ENCODE measurements around the gene PALMD. TPM values are rescaled to one million over a fixed set of nuclear protein-coding genes. Genes with fewer than 3 reads are reported as not detected.

PALMD gene
- total RNA-seq, 1 experiment from 2014 or later: not detected

DNA sequence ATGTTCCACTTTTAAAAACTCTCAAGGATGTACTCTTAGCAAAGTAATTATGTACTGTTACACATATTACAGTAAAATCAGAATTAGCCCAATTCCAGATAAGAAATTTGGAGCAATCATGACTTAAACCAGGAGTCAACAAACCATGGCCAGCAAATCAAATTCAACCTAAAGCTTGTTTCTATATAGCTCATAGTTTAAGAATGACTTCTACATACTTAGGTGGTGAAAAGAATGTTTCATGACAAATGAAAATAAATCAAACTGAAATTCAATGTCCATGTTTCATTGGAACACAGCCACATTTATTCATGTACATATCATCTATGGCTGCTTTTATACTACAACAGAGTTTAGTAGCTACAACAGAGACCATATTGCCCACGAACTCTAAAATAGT is 85.5 kb downstream of the PALMD start:
- Mint-ChIP-seq H3K36me3 (ENCODE audit: insufficient read depth in 1 of 3, low read depth in 3 of 3) (no peaks in the 10 kb centered on the region), H3K9me3 (no peaks in the 10 kb centered on the region), H3K4me1 (peaks cover 13 to 14% of the 10 kb centered on the region in 2 experiments), H3K27ac (no peak overlapping the region), H3K27me3 (ENCODE audit: low read depth) (no peaks in the 10 kb centered on the region), H3K4me3 (no peak overlapping the region)
- Histone ChIP-seq H2AK5ac (ENCODE audit: insufficient read length, low read length) (no peak overlapping the region), H3K79me2 (ENCODE audit: insufficient read depth, low read length) (no peaks in the 10 kb centered on the region), H3K4me2 (ENCODE audit: insufficient read depth, insufficient read length, low read length) (no peak overlapping the region), H3K23ac (ENCODE audit: insufficient read length, low read depth, low read length) (no peak overlapping the region), H3K79me1 (ENCODE audit: insufficient read depth, low read depth, low read length, poor library complexity, severe bottlenecking) (no peaks in the 10 kb centered on the region), H2BK15ac (ENCODE audit: low read depth, low read length) (no peak overlapping the region), H3K18ac (ENCODE audit: insufficient read length, low read depth, low read length) (no peak overlapping the region), H4K91ac (ENCODE audit: insufficient read length, low read depth, low read length) (no peak overlapping the region), H4K5ac (ENCODE audit: insufficient read length, low read depth, low read length) (no peak overlapping the region), H3K27ac (ENCODE audit: insufficient read length, low read depth, low read length) (no peak overlapping the region), H4K8ac (replicated peaks; ENCODE audit: insufficient read length, low read depth, low read length) (no peak overlapping the region), H3K9ac (ENCODE audit: extremely low read depth, insufficient read length, low read length) (no peak overlapping the region), H3K23me2 (ENCODE audit: insufficient read length, low read depth, low read length, poor library complexity, severe bottlenecking) (no peaks in the 10 kb centered on the region), H3T11ph (ENCODE audit: low read length) (no peak overlapping the region), H2BK5ac (ENCODE audit: insufficient read length, low read length) (no peak overlapping the region), H2AFZ (ENCODE audit: low read length) (no peak overlapping the region), H3K14ac (ENCODE audit: insufficient read depth, low read length) (no peak overlapping the region), H3K27me3 (ENCODE audit: insufficient read depth, low read length) (no peaks in the 10 kb centered on the region; the same call in 1 of the 2 replicates), H2BK120ac (ENCODE audit: low read depth, low read length, poor library complexity, severe bottlenecking) (no peak overlapping the region), H2BK12ac (ENCODE audit: insufficient read length, low read depth, low read length) (no peak overlapping the region), H2BK20ac (ENCODE audit: low read depth, low read length, poor library complexity, severe bottlenecking) (no peak overlapping the region), H4K20me1 (ENCODE audit: control insufficient read depth, insufficient read depth, insufficient read length) (no peaks in the 10 kb centered on the region), H3K9me3 (ENCODE audit: control insufficient read depth, low read depth, low read length) (no peaks in the 10 kb centered on the region), H3K56ac (ENCODE audit: insufficient read length, low read depth, low read length) (no peak overlapping the region), H3K4ac (ENCODE audit: low read depth, low read length) (no peak overlapping the region), H3K4me1 (ENCODE audit: insufficient read depth, low read length) (peaks cover 2% of the 10 kb centered on the region; the same call in 1 of the 2 replicates)
- DNase-seq: no peak
- no CpG with 5 or more reads among the region's 1 CpG for WGBS (ENCODE audit: extremely low coverage, insufficient read length, low lambda C conversion rate)
- TF ChIP-seq, protein P1, sequence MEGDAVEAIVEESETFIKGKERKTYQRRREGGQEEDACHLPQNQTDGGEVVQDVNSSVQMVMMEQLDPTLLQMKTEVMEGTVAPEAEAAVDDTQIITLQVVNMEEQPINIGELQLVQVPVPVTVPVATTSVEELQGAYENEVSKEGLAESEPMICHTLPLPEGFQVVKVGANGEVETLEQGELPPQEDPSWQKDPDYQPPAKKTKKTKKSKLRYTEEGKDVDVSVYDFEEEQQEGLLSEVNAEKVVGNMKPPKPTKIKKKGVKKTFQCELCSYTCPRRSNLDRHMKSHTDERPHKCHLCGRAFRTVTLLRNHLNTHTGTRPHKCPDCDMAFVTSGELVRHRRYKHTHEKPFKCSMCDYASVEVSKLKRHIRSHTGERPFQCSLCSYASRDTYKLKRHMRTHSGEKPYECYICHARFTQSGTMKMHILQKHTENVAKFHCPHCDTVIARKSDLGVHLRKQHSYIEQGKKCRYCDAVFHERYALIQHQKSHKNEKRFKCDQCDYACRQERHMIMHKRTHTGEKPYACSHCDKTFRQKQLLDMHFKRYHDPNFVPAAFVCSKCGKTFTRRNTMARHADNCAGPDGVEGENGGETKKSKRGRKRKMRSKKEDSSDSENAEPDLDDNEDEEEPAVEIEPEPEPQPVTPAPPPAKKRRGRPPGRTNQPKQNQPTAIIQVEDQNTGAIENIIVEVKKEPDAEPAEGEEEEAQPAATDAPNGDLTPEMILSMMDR (conservative IDR thresholded peaks at IDR 0.05): no peak

All from H9 (cell line).